ENCODE measurements around the gene BMP8B. TPM values are rescaled to one million over a fixed set of nuclear protein-coding genes. Genes with fewer than 3 reads are reported as not detected.
"Not testable (repeated sequence)": the region's sequence is repeated elsewhere in the genome, so short reads cannot be mapped to it uniquely, and the experiment has no call there.

BMP8B gene
- polyA plus RNA-seq, 2 of the 4 experiments (the other 2 are of a cell fraction), result 2.5 to 3.1 TPM

DNA sequence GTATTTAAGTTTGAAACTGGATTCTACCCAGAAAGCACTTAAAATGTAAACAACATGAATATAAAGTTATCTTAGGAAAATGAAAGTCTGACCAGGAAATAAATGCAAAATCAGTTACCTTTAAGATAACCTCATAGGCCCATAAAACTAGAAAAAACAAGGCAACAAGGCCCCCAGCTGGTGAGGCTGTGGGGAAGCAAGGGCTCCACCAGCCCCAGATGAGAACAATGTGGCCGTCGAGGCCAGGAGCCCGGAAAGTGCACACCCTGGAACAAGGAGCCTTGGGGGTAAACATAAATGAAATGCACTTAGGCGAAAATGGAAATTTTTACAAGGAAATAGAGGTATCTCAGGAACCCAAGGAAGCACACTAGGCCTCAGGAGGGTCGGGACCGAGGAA is 37.9 kb upstream of the BMP8B start:
- ATAC-seq (no peak), DNase-seq (ENCODE audit: low read depth in 1 of 2, low spot score in 1 of 2) (no peak), FAIRE-seq (no peak)
- CTCF ChIA-PET, result interaction anchor here (0.7 to 1.0 kb wide), 2 partner anchors 9 to 17 kb away, joined by 3 read pairs; no protein-coding TSS in a partner anchor
- TF ChIP-seq, protein P1, sequence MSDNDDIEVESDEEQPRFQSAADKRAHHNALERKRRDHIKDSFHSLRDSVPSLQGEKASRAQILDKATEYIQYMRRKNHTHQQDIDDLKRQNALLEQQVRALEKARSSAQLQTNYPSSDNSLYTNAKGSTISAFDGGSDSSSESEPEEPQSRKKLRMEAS (IDR thresholded peaks at IDR 0.05), result no peak
- Histone ChIP-seq H3K9me3 (no peaks in the 10 kb centered on the region), H3K4me1 (no peaks in the 10 kb centered on the region), H3K4me3 (no peak overlapping the region), H3K4me2 (no peak overlapping the region), H3K27ac (no peak overlapping the region)
- POLR2A ChIA-PET, result no interaction called here
- 82% methylated on average over 6 of the region's 6 CpGs for WGBS (ENCODE audit: missing lambda C conversion rate)

DNA sequence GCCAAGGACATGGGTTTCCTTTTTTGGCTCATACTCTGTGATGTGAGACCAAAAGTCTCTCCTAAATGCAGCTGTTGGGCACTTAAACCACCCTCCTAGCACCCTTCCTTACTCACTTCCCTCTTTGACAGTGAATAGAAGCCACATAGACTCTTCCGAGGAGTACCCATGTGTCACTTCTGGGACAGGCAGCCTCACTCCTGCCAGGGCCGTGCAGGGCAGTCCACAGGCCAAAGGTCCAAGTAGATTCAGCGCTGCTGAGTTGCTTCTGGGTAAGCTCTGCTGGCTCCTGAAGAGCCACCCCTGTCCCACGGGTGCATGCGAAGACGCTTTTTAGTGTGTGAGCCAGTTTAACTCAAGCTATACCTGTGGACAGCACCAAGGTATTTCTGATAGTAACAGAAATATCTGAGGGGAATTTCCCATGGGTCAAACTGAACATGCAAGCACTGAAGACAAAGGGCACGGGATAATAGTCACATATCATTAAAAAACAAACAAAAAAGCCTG is 36.8 kb upstream of the BMP8B start:
- CTCF ChIA-PET, result interaction anchor here (0.6 to 1.0 kb wide), 2 partner anchors 10 to 18 kb away, joined by 3 read pairs; no protein-coding TSS in a partner anchor

DNA sequence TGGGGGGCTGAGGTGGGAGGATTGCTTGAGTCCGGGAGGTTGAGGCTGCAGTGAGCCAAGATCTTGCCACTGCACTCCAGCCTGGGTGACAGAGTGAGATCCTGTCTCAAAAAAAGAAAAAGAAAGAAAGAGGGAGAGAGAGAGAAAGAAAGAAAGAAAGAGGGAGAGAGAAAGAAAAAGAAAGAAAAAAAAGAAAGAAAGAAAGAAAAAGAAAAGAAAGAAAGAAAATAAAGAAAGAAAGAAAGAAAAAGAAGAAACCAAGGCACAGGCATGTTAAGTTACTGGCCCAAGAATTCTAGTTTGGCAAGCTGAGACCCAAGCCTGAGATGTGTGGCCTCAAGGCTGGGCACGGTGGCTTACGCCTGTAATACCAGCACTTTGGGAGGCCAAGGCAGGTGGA is 34.8 kb upstream of the BMP8B start:
- WGBS (ENCODE audit: missing lambda C conversion rate), result 92% methylated on average over 3 of the region's 3 CpGs
- H3K27ac ChIP-seq; H3K4me3 ChIP-seq; H3K4me2 ChIP-seq; POLR2A ChIA-PET; ATAC-seq; FAIRE-seq; H3K9me3 ChIP-seq; DNase-seq (ENCODE audit: low read depth in 1 of 2, low spot score in 1 of 2); H3K4me1 ChIP-seq: not testable (repeated sequence)
- CTCF ChIA-PET, result interaction anchor here (1.1 kb wide), 1 partner anchor 10 kb away, joined by 3 read pairs; no protein-coding TSS in a partner anchor

More for the DNA sequence above, 36.8 kb upstream of the BMP8B start:
- POLR2A ChIA-PET, result no interaction called here
- H3K4me3 ChIP-seq, result no peak overlapping the region
- TF ChIP-seq CEBPB (IDR thresholded peaks at IDR 0.05), result no peak
- TF ChIP-seq FOSB (CRISPR knock-in tag; IDR thresholded peaks at IDR 0.05), result no peak
- no peak for TF ChIP-seq TP53 (CRISPR knock-in tag; IDR thresholded peaks at IDR 0.05)
- TF ChIP-seq CHD4 (IDR thresholded peaks at IDR 0.05; ENCODE audit: borderline replicate concordance), result no peak
- TF ChIP-seq HEYL (CRISPR knock-in tag; IDR thresholded peaks at IDR 0.05), result no peak
- TF ChIP-seq, protein P2, sequence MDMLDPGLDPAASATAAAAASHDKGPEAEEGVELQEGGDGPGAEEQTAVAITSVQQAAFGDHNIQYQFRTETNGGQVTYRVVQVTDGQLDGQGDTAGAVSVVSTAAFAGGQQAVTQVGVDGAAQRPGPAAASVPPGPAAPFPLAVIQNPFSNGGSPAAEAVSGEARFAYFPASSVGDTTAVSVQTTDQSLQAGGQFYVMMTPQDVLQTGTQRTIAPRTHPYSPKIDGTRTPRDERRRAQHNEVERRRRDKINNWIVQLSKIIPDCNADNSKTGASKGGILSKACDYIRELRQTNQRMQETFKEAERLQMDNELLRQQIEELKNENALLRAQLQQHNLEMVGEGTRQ (IDR thresholded peaks at IDR 0.05), result no peak
- TF ChIP-seq RFX5 (IDR thresholded peaks at IDR 0.05), result no peak
- TF ChIP-seq FOSL2 (IDR thresholded peaks at IDR 0.05), result no peak
- TF ChIP-seq FOSL2 (CRISPR knock-in tag; IDR thresholded peaks at IDR 0.05), result no peak
- no peak for TF ChIP-seq MAZ (IDR thresholded peaks at IDR 0.05; ENCODE audit: borderline replicate concordance, low read depth, low read length)
- TF ChIP-seq GATA3 (IDR thresholded peaks at IDR 0.05; ENCODE audit: borderline replicate concordance), result no peak
- TF ChIP-seq, protein P3, sequence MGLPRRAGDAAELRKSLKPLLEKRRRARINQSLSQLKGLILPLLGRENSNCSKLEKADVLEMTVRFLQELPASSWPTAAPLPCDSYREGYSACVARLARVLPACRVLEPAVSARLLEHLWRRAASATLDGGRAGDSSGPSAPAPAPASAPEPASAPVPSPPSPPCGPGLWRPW (IDR thresholded peaks at IDR 0.05), result no peak
- TF ChIP-seq, protein P4, sequence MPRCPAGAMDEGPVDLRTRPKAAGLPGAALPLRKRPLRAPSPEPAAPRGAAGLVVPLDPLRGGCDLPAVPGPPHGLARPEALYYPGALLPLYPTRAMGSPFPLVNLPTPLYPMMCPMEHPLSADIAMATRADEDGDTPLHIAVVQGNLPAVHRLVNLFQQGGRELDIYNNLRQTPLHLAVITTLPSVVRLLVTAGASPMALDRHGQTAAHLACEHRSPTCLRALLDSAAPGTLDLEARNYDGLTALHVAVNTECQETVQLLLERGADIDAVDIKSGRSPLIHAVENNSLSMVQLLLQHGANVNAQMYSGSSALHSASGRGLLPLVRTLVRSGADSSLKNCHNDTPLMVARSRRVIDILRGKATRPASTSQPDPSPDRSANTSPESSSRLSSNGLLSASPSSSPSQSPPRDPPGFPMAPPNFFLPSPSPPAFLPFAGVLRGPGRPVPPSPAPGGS (IDR thresholded peaks at IDR 0.05), result no peak
- TF ChIP-seq, protein P5, sequence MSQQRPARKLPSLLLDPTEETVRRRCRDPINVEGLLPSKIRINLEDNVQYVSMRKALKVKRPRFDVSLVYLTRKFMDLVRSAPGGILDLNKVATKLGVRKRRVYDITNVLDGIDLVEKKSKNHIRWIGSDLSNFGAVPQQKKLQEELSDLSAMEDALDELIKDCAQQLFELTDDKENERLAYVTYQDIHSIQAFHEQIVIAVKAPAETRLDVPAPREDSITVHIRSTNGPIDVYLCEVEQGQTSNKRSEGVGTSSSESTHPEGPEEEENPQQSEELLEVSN (IDR thresholded peaks at IDR 0.05; ENCODE audit: borderline replicate concordance, low read depth), result no peak
- no peak for TF ChIP-seq KDM5A (IDR thresholded peaks at IDR 0.05)
- no peaks in the 10 kb centered on the region for H3K4me1 ChIP-seq
- no peak for FAIRE-seq
- H3K27ac ChIP-seq, result no peak overlapping the region
- no peak for ATAC-seq
- WGBS (ENCODE audit: missing lambda C conversion rate), result 79% methylated on average over 6 of the region's 7 CpGs
- no peak overlapping the region for H3K4me2 ChIP-seq
- H3K9me3 ChIP-seq, result no peaks in the 10 kb centered on the region
- DNase-seq (ENCODE audit: low read depth in 1 of 2, low spot score in 1 of 2), result no peak

DNA sequence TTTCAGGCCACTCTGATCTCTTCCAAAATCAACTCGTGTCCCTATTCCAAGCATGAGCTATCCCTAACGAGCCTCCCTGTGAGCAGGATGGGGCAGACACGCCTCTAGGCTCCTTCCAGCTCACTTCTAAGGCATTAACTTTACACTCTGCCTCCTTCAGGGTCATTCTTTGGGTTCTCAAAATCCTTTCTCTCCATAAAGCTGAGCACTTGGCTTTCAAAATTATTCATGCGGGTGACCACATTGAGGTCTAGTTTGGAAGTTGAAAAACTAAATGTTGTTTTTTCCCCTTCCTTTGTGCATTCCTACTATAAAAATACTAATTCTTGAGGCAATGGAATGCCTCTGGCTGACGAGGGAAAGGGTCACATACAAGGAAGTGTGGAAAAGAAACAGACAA is 33.5 kb upstream of the BMP8B start:
- H3K4me3 ChIP-seq, result no peak overlapping the region
- ATAC-seq (no peak), DNase-seq (ENCODE audit: low read depth in 1 of 2, low spot score in 1 of 2) (no peak), FAIRE-seq (no peak)
- no peak overlapping the region for H3K4me2 ChIP-seq
- no peaks in the 10 kb centered on the region for H3K9me3 ChIP-seq
- H3K4me1 ChIP-seq, result no peaks in the 10 kb centered on the region
- no peak overlapping the region for H3K27ac ChIP-seq
- ChIA-PET CTCF (interaction anchor here (0.9 to 5.8 kb wide), 3 partner anchors 79 to 152 kb away, joined by 4 to 29 read pairs (median 6); partner anchors contain the start of gene MYCL), POLR2A (no interaction called here)
- TF ChIP-seq, protein P4 (IDR thresholded peaks at IDR 0.05), result no peak
- TF ChIP-seq, protein P6, sequence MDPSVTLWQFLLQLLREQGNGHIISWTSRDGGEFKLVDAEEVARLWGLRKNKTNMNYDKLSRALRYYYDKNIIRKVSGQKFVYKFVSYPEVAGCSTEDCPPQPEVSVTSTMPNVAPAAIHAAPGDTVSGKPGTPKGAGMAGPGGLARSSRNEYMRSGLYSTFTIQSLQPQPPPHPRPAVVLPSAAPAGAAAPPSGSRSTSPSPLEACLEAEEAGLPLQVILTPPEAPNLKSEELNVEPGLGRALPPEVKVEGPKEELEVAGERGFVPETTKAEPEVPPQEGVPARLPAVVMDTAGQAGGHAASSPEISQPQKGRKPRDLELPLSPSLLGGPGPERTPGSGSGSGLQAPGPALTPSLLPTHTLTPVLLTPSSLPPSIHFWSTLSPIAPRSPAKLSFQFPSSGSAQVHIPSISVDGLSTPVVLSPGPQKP (IDR thresholded peaks at IDR 0.05; ENCODE audit: low read depth, low read length), result no peak
- no peak for TF ChIP-seq POLR2AphosphoS2 (conservative IDR thresholded peaks at IDR 0.05; ENCODE audit: low read length)
- TF ChIP-seq NR3C1 (IDR thresholded peaks at IDR 0.05), result no peak
- TF ChIP-seq ZFP36 (IDR thresholded peaks at IDR 0.05; ENCODE audit: borderline replicate concordance, partially characterized antibody), result no peak
- no peak for TF ChIP-seq CHD2 (IDR thresholded peaks at IDR 0.05; ENCODE audit: low read length, partially characterized antibody)
- TF ChIP-seq KDM1A (IDR thresholded peaks at IDR 0.05; ENCODE audit: low read depth), result no peak
- TF ChIP-seq, protein P1 (IDR thresholded peaks at IDR 0.05), result no peak
- 40% methylated on average over 5 of the region's 5 CpGs for WGBS (ENCODE audit: missing lambda C conversion rate)
